ENCODE measurements around the gene CA7.
"Not testable (repeated sequence)": the region's sequence is repeated elsewhere in the genome, so short reads cannot be mapped to it uniquely, and the experiment has no call there.

CA7 gene

DNA sequence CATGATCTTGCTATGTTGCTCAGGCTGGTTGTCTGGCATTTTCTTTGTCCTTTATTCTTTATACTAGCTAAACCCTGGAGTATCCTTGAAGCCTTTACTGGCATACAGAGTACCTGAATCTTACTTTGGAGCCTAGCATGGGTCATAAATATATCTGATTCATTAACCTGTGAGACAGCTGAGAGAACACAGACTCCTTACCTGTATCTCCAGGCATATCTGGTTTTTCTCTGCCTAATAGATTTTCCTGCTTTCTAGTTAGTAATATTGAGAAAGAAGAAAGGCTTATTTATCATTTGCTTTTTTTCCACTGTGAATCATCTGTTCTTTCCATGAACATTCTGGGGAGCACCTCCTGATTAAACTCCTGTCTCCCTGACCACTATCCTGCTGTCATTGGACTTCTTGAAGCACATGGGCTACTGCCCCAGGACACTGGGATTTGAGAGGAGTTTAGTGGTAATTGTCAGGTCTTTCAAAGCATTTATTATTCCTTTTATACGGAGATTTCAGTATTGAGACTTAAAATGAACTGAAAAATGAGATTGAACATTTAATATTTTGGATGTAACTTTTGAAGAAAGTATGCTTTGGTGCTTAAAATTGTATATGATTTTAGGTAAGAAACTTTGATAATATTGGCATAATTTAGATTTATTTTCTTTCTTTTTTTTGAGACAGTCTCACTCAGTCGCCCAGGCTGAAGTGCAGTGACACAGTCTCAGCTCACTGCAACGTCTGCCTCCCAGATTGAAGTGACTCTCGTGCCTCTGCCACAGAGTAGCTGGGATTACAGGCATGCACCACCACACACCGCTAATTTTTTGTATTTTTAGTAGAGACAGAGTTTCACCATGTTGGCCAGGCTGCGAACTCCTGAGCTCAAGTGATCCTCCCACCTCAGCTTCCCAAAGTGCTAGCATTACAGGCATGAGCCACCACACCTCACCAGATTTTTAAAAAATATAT is 44.7 kb downstream of the CA7 start:
- H3K9ac ChIP-seq (ENCODE audit: low read depth, low read length): no peak overlapping the region
- no peak overlapping the region for H3K27ac ChIP-seq (ENCODE audit: low read depth, low read length)
- no peaks in the 10 kb centered on the region for H3K9me3 ChIP-seq (ENCODE audit: control insufficient read depth, insufficient read depth, low read length)
- H3K4me3 ChIP-seq (ENCODE audit: low read depth, low read length): no peak overlapping the region
- H3K36me3 ChIP-seq (ENCODE audit: control insufficient read depth, insufficient read depth, low read length): peaks cover 49% of the 10 kb centered on the region
- H3K27me3 ChIP-seq (ENCODE audit: control insufficient read depth, insufficient read depth, low read length): no peaks in the 10 kb centered on the region
- no peaks in the 10 kb centered on the region for H3K4me1 ChIP-seq (ENCODE audit: control insufficient read depth, insufficient read depth, low read length)

DNA sequence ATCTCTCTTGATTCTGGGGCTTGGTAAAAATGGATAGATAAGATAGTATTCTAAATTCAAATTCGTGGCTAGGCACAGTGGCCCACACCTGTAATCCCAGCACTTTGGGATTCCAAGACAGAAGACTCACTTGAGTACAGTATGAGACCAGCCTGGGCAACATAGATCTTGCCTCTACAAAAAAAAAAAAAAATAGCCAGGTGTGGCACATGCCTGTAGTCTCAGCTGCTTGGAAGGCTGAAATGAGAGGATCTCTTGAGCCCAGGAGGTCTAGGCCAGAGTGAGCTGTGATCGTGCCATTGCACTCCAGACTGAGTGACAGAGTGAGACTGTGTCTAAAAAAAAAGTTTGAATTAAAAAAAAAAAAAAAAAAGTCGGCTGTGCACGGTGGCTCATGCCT is 45.4 kb downstream of the CA7 start:
- H3K9me3 ChIP-seq (ENCODE audit: control insufficient read depth, insufficient read depth, low read length): no peaks in the 10 kb centered on the region
- peaks cover 42% of the 10 kb centered on the region for H3K36me3 ChIP-seq (ENCODE audit: control insufficient read depth, insufficient read depth, low read length)
- H3K4me3 ChIP-seq (ENCODE audit: low read depth, low read length): no peak overlapping the region
- no peak overlapping the region for H3K9ac ChIP-seq (ENCODE audit: low read depth, low read length)
- no peaks in the 10 kb centered on the region for H3K27me3 ChIP-seq (ENCODE audit: control insufficient read depth, insufficient read depth, low read length)
- H3K27ac ChIP-seq (ENCODE audit: low read depth, low read length): no peak overlapping the region
- no peaks in the 10 kb centered on the region for H3K4me1 ChIP-seq (ENCODE audit: control insufficient read depth, insufficient read depth, low read length)

DNA sequence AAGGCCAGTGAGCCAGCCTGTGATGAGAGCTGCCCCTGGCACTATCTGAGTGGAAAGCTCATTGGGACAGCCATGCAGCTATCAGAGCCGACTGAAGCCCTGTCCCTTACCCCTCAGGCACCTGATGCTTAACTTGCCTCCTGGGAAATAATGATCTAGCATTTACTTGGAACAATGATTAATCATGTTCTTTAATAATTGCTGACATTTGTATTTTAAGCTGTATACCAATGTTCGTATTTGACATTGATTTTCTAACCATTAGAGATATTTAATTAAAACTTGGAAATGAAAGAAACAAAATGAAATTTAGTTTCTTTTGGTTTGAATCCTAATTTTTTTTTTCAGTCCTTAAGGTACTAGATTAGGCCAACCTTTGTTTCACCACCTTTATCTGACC is 46.6 kb downstream of the CA7 start:
- Histone ChIP-seq H3K27me3 (ENCODE audit: control insufficient read depth, insufficient read depth, low read length) (no peaks in the 10 kb centered on the region), H3K36me3 (ENCODE audit: control insufficient read depth, insufficient read depth, low read length) (peaks cover 30% of the 10 kb centered on the region), H3K4me1 (ENCODE audit: control insufficient read depth, insufficient read depth, low read length) (no peaks in the 10 kb centered on the region), H3K9ac (ENCODE audit: low read depth, low read length) (no peak overlapping the region), H3K27ac (ENCODE audit: low read depth, low read length) (no peak overlapping the region), H3K9me3 (ENCODE audit: control insufficient read depth, insufficient read depth, low read length) (no peaks in the 10 kb centered on the region), H3K4me3 (ENCODE audit: low read depth, low read length) (no peak overlapping the region)

DNA sequence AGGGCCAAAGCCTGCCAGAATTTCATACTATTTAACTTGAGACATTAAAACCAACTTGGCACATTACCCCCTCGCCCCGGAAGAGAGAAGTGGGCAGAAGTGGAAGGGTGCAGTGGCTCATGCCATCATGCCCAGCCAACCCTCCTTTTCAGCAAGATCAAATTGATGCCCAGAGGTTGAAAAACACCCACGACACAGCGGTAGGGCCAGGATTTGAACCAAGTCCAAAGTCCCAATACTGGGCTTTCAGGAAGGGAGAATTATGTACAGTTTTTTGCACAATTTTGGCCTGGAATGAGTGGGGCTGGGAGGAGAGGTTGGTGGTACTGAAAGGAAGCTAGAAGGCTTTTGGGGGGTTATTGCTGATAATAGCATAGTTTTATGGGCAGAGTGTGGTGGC is 47.1 kb downstream of the CA7 start:
- H3K4me1 ChIP-seq (ENCODE audit: control insufficient read depth, insufficient read depth, low read length): no peaks in the 10 kb centered on the region
- H3K9ac ChIP-seq (ENCODE audit: low read depth, low read length): no peak overlapping the region
- no peaks in the 10 kb centered on the region for H3K9me3 ChIP-seq (ENCODE audit: control insufficient read depth, insufficient read depth, low read length)
- no peaks in the 10 kb centered on the region for H3K27me3 ChIP-seq (ENCODE audit: control insufficient read depth, insufficient read depth, low read length)
- peaks cover 25% of the 10 kb centered on the region for H3K36me3 ChIP-seq (ENCODE audit: control insufficient read depth, insufficient read depth, low read length)
- H3K27ac ChIP-seq (ENCODE audit: low read depth, low read length): no peak overlapping the region
- no peak overlapping the region for H3K4me3 ChIP-seq (ENCODE audit: low read depth, low read length)

DNA sequence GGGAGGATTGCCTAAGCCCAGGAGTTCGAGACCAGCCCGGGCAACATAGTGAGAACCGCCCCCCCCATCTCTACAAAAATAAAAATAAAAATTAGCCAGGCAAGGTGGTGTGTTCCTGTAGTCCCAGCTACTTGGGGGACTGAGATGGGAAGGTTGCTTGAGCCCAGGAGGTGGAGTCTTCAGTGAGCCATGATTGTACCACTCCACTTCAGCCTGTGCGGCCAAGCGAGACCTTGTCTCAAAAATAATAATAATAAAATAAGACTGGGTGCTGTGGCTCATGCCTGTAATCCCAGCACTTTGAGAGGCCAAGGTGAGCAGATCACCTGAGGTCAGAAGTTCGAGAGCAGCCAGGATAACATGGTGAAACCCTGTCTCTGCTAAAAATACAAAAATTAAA is 47.6 kb downstream of the CA7 start:
- Histone ChIP-seq H3K4me3 (ENCODE audit: low read depth, low read length) (no peak overlapping the region), H3K27me3 (ENCODE audit: control insufficient read depth, insufficient read depth, low read length) (no peaks in the 10 kb centered on the region), H3K9ac (ENCODE audit: low read depth, low read length) (no peak overlapping the region), H3K9me3 (ENCODE audit: control insufficient read depth, insufficient read depth, low read length) (no peaks in the 10 kb centered on the region), H3K4me1 (ENCODE audit: control insufficient read depth, insufficient read depth, low read length) (no peaks in the 10 kb centered on the region), H3K36me3 (ENCODE audit: control insufficient read depth, insufficient read depth, low read length) (peaks cover 20% of the 10 kb centered on the region), H3K27ac (ENCODE audit: low read depth, low read length) (no peak overlapping the region)

DNA sequence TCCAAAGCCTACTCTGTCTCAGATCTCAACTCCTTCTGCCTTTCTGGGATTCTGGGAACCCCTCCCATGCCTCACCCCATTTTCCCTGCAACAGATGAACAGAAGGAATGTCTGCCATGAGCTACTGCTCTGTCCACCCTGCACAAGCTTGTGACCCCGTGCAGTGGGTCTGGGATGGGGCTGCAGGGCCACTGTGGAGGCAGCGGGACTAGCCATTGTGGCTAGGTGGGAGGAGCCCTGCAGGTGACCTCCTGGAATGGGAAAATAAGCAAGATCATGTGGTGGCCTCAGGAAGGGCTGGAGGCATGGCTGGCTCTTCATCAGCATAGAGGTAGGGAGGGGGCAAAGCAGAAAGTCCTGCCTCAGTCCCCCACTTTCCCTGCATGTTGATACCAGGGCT is 49.8 kb downstream of the CA7 start:
- no peaks in the 10 kb centered on the region for H3K27me3 ChIP-seq (ENCODE audit: control insufficient read depth, insufficient read depth, low read length)
- no peak overlapping the region for H3K9ac ChIP-seq (ENCODE audit: low read depth, low read length)
- H3K9me3 ChIP-seq (ENCODE audit: control insufficient read depth, insufficient read depth, low read length): no peaks in the 10 kb centered on the region
- no peaks in the 10 kb centered on the region for H3K4me1 ChIP-seq (ENCODE audit: control insufficient read depth, insufficient read depth, low read length)
- H3K4me3 ChIP-seq (ENCODE audit: low read depth, low read length): no peak overlapping the region
- no peak overlapping the region for H3K27ac ChIP-seq (ENCODE audit: low read depth, low read length)
- peaks cover 9% of the 10 kb centered on the region; the same call in 1 of the 2 replicates for H3K36me3 ChIP-seq (ENCODE audit: control insufficient read depth, insufficient read depth, low read length)

DNA sequence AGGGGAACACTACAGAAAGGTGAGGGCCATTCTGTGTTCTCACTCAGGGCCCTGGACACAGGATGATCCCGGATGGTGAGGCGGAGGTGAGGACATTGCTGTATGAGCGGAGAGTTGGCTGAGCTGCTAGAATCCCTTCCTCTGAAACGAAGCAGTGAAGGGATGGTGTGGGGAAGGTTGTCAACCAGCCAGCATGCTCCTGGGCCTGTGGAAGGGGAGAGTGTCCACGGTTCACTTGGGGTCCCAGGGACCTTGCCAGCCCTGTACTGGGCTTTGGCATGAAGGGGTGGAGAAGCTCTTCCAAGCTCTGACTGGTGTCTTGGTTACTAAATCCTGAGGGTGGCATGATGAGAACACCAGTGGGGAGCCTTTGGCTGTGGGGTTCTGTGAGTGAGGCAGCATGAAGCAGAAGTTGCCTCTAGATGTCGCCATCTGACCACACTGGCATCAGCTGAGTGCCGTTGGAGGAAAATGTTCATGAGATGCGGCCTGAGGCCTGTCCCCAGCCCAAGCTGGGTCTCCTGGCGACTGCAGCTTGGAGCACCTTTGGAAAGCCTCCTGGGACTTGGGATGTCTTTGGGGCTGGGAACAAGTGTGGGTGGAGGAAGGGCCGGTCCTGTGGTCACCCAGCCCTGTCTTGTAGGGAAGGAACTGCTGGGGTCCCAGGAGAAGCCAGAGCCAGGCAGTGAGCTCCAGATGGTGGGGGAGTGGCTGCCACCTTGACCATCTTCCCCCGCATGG is 50.9 kb downstream of the CA7 start:
- H3K9ac ChIP-seq (ENCODE audit: low read depth, low read length): no peak overlapping the region
- 0 out of 2 replicates have a peak, but pooled peaks cover 4% of the 10 kb centered on the region for H3K36me3 ChIP-seq (ENCODE audit: control insufficient read depth, insufficient read depth, low read length)
- H3K27me3 ChIP-seq (ENCODE audit: control insufficient read depth, insufficient read depth, low read length): no peaks in the 10 kb centered on the region
- no peak overlapping the region for H3K4me3 ChIP-seq (ENCODE audit: low read depth, low read length)
- H3K27ac ChIP-seq (ENCODE audit: low read depth, low read length): no peak overlapping the region
- peaks cover 6% of the 10 kb centered on the region; the same call in 1 of the 2 replicates for H3K4me1 ChIP-seq (ENCODE audit: control insufficient read depth, insufficient read depth, low read length)
- no peaks in the 10 kb centered on the region for H3K9me3 ChIP-seq (ENCODE audit: control insufficient read depth, insufficient read depth, low read length)

DNA sequence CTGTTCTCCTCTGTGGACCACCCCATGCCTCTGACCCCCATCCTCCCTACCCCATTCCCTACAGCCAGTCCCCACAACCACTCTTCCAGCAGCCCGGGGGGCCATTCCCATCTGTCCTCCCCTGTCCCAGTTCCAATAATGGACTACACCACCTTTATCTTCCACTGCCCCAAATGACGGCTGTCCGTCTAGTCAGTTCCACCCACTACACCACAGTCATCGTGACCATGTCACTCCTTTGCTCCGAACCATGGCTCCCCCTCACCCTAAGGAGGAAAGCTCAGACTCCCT is 51.4 kb downstream of the CA7 start:
- H3K4me1 ChIP-seq (ENCODE audit: control insufficient read depth, insufficient read depth, low read length): peaks cover 8% of the 10 kb centered on the region; the same call in 1 of the 2 replicates
- H3K27me3 ChIP-seq (ENCODE audit: control insufficient read depth, insufficient read depth, low read length): no peaks in the 10 kb centered on the region
- H3K9ac ChIP-seq (ENCODE audit: low read depth, low read length): no peak overlapping the region
- H3K4me3 ChIP-seq (ENCODE audit: low read depth, low read length): no peak overlapping the region
- no peak overlapping the region for H3K27ac ChIP-seq (ENCODE audit: low read depth, low read length)
- H3K36me3 ChIP-seq (ENCODE audit: control insufficient read depth, insufficient read depth, low read length): 0 out of 2 replicates have a peak, but pooled peaks cover 2% of the 10 kb centered on the region
- H3K9me3 ChIP-seq (ENCODE audit: control insufficient read depth, insufficient read depth, low read length): no peaks in the 10 kb centered on the region

DNA sequence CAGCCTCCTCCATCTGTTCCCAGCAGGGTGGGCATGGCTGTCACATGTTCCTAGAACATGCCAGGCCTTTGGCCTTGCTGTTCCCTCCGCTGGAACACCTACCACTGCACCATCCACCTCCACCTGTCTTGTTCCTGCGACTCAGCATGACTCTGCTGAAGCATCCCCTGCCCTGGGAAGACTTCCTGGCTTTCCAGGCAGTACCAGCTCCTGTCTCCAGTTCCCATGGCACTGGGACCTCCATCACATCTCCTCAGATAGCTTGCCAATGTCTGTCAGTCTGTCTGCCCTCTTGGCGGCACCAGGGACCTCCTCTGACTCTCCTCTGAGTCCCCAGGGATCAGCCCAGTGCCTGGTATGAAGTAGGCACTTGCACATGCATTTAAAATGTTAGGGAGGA is 51.8 kb downstream of the CA7 start:
- no peak overlapping the region for H3K4me3 ChIP-seq (ENCODE audit: low read depth, low read length)
- H3K9ac ChIP-seq (ENCODE audit: low read depth, low read length): no peak overlapping the region
- H3K27ac ChIP-seq (ENCODE audit: low read depth, low read length): no peak overlapping the region
- no peaks in the 10 kb centered on the region for H3K36me3 ChIP-seq (ENCODE audit: control insufficient read depth, insufficient read depth, low read length)
- H3K4me1 ChIP-seq (ENCODE audit: control insufficient read depth, insufficient read depth, low read length): peaks cover 8% of the 10 kb centered on the region; the same call in 1 of the 2 replicates
- H3K27me3 ChIP-seq (ENCODE audit: control insufficient read depth, insufficient read depth, low read length): no peaks in the 10 kb centered on the region
- H3K9me3 ChIP-seq (ENCODE audit: control insufficient read depth, insufficient read depth, low read length): no peaks in the 10 kb centered on the region

DNA sequence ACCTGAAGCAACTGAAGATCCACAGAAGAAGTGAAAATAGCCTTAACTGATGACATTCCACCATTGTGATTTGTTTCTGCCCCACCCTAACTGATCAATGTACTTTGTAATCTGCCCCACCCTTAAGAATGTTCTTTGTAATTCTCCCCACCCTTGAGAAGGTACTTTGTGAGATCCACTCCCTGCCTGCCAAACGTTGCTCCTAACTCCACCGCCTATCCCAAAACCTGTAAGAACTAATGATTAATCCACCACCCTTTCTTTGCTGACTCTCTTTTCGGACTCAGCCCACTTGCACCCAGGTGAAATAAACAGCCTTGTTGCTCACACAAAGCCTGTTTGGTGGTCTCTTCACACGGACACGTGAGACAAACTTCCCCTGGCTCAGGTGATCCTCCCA is 52.5 kb downstream of the CA7 start:
- not testable (repeated sequence) for H3K27me3 ChIP-seq (ENCODE audit: control insufficient read depth, insufficient read depth, low read length); H3K4me1 ChIP-seq (ENCODE audit: control insufficient read depth, insufficient read depth, low read length); H3K9me3 ChIP-seq (ENCODE audit: control insufficient read depth, insufficient read depth, low read length); H3K36me3 ChIP-seq (ENCODE audit: control insufficient read depth, insufficient read depth, low read length); H3K9ac ChIP-seq (ENCODE audit: low read depth, low read length); H3K4me3 ChIP-seq (ENCODE audit: low read depth, low read length); H3K27ac ChIP-seq (ENCODE audit: low read depth, low read length)

DNA sequence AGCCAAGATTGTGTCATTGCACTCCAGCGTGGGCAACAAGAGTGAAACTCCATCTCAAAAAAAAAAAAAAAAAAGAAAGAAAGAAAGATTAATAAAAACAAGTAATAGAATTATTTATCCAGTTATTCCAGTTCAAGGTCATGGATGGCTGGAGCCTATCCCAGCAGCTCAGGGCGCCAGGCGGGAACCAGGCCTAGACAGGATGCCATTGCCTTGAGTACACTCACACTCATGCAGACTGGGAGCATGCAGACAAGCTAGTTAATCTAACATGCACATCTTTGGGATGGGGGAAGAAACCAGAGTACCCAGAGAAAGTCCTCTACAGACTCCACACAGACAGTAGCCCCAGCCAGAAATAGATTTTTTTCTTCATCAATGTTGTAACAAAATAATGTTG is 54.0 kb downstream of the CA7 start:
- peaks cover 8% of the 10 kb centered on the region; the same call in 1 of the 2 replicates for H3K4me1 ChIP-seq (ENCODE audit: control insufficient read depth, insufficient read depth, low read length)
- no peaks in the 10 kb centered on the region for H3K9me3 ChIP-seq (ENCODE audit: control insufficient read depth, insufficient read depth, low read length)
- no peak overlapping the region for H3K4me3 ChIP-seq (ENCODE audit: low read depth, low read length)
- H3K27me3 ChIP-seq (ENCODE audit: control insufficient read depth, insufficient read depth, low read length): no peaks in the 10 kb centered on the region
- no peak overlapping the region for H3K27ac ChIP-seq (ENCODE audit: low read depth, low read length)
- no peaks in the 10 kb centered on the region for H3K36me3 ChIP-seq (ENCODE audit: control insufficient read depth, insufficient read depth, low read length)
- no peak overlapping the region for H3K9ac ChIP-seq (ENCODE audit: low read depth, low read length)
